DND-41 (cell line): Measurements from ENCODE around the gene USB1.

Experiments used
- CTCF ChIP-seq: IDR thresholded peaks from 2 replicates; pipeline ENCODE4 v1.5.1; 2012; ENCODE audit warnings: borderline replicate concordance, low read length, moderate library complexity, mild to moderate bottlenecking; ENCODE audit not compliant: poor library complexity, severe bottlenecking; ENCODE audit errors: extremely low read depth
- EZH2 ChIP-seq: IDR thresholded peaks from 3 replicates; pipeline ENCODE4 v1.6.1; 2012; ENCODE audit warnings: borderline replicate concordance, low read depth, mild to moderate bottlenecking, moderate library complexity, low read length, inconsistent platforms; ENCODE audit not compliant: severe bottlenecking

- no peak for TF ChIP-seq CTCF
- no peak for TF ChIP-seq EZH2
Observed at GRCh38 chr16:57972306-57972705, 28.9 kb upstream of the USB1 start.
